GM19025 (cell line): ENCODE measurements around the gene FBXL7.

Source experiments
- ATAC-seq: cut with Tn5 transposase; IDR thresholded peaks from one replicate; pipeline ENCODE4 v1.9.1; 2021; ENCODE audit warnings: mild to moderate bottlenecking, low read depth, moderate library complexity; ENCODE audit not compliant: unreplicated experiment

Gene FBXL7

DNA sequence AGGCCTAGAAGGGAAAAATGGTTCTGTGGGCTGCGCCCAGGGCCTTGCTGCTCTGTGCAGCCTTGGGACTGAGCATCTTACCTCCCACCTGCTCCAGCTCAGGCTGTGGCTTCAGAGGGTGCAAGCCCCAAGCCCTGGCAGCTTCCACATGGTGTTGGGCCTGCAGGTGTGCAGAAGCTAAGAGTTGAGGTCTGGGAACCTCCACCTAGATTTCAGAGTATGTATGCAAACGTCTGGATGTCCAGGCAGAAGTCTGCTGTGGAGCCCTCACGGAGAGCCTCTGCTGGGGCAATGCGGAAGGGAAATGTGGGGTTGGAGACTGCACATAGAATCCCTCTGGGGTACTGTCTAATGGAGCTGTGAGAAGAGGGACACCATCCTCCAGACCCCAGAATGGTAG is 36.0 kb downstream of the FBXL7 start:
- no peak for ATAC-seq

DNA sequence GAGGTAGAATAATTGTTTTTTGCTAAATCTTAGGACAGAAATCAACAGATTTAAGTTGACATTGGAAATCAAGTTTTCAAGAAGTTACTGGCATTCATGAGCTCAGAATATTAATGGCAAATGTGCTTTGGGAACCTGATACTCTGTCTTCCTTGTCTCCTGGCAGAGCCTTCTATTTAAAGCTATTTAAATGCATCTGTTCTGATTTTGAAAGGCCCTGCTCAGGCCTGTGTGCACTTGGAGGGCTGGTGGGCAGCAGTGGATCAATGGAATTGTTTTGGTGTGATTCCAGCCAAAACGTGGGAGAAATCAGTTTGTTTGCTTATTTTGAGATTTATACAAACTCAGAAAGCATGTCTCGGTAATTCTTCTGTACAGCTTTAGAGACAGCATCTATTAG is 38.5 kb downstream of the FBXL7 start:
- no peak for ATAC-seq

DNA sequence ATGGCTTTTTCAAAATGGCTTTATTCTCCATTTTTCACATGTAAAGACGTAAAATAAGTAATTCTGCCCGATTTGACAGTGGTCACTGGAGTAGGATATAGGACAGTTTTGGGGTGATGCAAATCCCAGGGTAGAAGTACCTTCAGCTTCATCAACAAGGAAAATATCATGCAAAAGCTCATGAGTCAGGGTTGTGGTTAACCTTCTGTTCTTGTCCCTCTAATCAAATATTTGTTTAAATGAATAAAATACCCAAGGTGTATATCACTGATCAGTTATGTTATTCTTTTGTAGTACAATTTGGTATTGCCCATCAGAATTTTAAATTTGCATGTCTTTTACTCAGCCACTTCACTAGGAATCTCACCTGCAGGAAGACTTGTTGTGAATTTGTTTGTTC is 40.0 kb downstream of the FBXL7 start:
- no peak for ATAC-seq

- ATAC-seq: no peak
Measured at GRCh38 chr5:15544039-15544438, 44.1 kb downstream of the FBXL7 start.

DNA sequence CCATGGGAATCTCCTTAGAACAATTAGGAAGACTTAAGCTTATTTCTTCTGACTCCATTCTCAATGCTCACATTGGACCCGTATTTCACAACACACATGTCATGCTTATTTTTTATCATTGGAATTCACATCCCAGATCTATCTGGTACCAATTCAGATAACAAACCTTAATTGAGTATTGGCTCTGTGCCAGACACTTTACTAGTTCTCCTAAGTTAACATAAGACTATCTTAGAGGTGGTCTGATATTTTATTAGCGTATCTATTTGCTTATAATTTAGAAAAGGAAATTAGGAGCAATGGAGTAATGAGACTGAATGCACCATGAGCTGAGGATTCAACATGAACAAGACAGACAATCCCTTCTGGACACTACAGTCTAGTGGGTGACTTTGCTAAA is 45.1 kb downstream of the FBXL7 start:
- no peak for ATAC-seq

GRCh38 chr5:15547261-15547839 is 47.4 kb downstream of the FBXL7 start:
- no peak for ATAC-seq

- no peak for ATAC-seq
Measured at GRCh38 chr5:15549961-15550360, 50.0 kb downstream of the FBXL7 start.

GRCh38 chr5:15550502-15551112 is 50.6 kb downstream of the FBXL7 start:
- ATAC-seq: no peak

- no peak for ATAC-seq
Measured at GRCh38 chr5:15551113-15551504, 51.1 kb downstream of the FBXL7 start.

DNA sequence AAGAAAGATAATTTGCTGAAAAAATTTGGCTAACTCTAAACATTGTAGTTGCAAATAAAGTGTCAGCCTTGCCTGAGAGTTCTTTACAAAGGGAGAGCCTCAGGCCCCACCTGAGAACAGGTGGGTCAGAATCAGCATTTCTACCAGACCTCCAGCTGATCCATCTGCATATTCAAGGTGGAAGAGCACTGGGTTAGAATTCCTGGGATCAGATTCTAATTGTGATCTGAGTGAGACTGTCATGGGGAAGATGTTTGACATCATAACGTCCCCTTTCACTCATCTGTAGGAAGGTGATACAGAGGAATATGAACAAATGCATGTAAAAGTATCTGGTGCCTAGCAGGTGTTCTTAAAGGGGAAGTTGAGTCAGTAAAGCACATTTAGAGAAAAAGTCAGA is 54.6 kb downstream of the FBXL7 start:
- no peak for ATAC-seq

DNA sequence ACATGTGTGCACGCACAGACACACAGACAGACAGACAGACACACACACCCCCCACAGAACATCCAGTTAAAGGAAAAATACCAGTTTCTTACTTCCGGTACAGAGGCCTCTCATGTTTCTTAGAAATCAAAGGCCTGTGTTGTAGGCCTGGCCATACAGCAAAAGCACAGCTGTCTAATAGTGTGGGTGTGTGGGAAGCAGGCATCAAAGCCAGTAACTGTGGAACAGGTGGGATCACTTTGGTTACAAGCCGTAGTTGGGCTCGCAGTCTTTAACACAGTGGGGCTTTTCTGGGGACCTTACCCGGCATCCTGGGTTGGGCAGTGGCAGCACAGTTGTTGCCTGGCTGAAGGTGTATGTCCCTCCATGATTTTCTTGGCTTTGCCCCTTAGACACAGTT is 55.2 kb downstream of the FBXL7 start:
- ATAC-seq: no peak

- ATAC-seq: no peak
Measured at GRCh38 chr5:15558240-15558639, 58.3 kb downstream of the FBXL7 start.

GRCh38 chr5:15558681-15559080 is 58.7 kb downstream of the FBXL7 start:
- ATAC-seq: no peak

- no peak for ATAC-seq
Measured at GRCh38 chr5:15560421-15560820, 60.4 kb downstream of the FBXL7 start.

- no peak for ATAC-seq
Measured at GRCh38 chr5:15564523-15564922, 64.5 kb downstream of the FBXL7 start.

DNA sequence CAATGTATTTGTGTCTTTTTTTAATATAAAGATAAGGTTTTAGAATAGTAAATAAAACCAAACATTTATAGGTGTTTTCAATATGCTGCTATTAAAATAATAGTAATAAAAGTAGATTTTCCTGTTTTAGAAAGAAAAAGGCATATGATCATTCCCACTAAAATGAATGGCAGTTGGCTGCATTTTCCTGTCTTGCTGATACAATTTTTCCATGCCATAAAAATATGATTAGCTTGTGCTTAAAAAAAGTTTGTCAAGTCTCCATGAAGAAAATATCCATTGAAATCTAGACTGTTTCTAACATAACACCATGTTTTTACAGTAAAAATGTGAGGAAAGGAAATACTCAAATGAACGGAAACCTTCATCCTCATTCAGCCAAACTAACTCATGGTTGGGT is 65.0 kb downstream of the FBXL7 start:
- no peak for ATAC-seq

- no peak for ATAC-seq
Measured at GRCh38 chr5:15566306-15566705, 66.3 kb downstream of the FBXL7 start.

- ATAC-seq: no peak
Measured at GRCh38 chr5:15566789-15567188, 66.8 kb downstream of the FBXL7 start.

GRCh38 chr5:15570491-15570890 is 70.5 kb downstream of the FBXL7 start:
- no peak for ATAC-seq

DNA sequence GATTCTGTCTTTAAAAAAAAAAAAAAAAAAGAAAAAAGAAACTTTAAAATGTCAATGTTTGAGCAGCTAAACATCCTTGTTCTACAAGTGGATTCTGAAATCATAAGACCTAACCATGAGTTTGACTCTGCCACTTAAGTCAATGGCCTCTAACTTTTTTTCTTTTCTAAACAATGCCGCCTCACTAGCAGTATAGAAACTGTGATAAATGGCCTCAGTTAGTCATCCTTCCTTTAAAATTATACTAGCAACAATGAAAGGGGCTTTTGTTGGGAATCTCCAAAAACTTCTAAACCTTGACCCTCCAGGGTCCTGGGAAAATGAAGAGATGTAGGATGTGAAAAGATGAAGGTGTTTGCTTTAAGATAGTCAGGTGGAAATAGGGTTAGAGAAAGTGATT is 71.1 kb downstream of the FBXL7 start:
- ATAC-seq: no peak

GRCh38 chr5:15571618-15572017 is 71.6 kb downstream of the FBXL7 start:
- ATAC-seq: no peak

DNA sequence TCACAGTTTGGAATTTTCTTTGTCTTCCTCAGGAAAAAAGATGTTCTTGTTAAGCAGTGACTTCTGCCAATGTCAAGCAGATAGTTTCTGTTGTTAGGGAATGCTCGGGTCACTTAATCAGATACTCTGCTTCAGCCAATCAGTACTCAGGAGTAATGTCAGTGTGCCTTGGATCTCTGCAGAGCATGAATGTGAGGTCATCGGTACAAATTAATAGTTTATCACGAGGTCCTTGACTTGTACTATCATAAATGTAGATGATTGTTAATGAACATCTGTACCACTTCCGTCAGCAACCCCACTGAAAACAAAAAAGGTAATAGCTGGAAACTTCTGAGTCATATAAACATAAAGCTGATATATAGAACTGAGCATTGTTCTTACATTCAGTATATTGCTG is 73.6 kb downstream of the FBXL7 start:
- no peak for ATAC-seq

- ATAC-seq: no peak
Measured at GRCh38 chr5:15574128-15574527, 74.1 kb downstream of the FBXL7 start.
